HS-5 (cell line): ENCODE results near the gene CCDC30.

Experiments
- DNase-seq: peaks from one replicate; pipeline ENCODE4 v3.0.0-alpha.2; 2012; ENCODE audit warnings: low read depth

Gene CCDC30

GRCh38 chr1:42462828-42463763 lies at the start of gene CCDC30:
Gene CCDC30, plus strand, starts transcription at chr1:42463286. Its CDS starts 17,266 bp downstream, at chr1:42480552.
- peak; percentile 97 for DNase-seq

- DNase-seq = no peak
These were observed 48.3 kb upstream of the CCDC30 start for GRCh38 chr1:42414551-42415496.

GRCh38 chr1:42417166-42417565 lies 45.9 kb upstream of the CCDC30 start:
- no peak for DNase-seq

GRCh38 chr1:42418516-42418915 lies 44.6 kb upstream of the CCDC30 start:
- DNase-seq = no peak

GRCh38 chr1:42419126-42419821 lies 43.8 kb upstream of the CCDC30 start:
- no peak for DNase-seq

GRCh38 chr1:42420121-42420520 lies 43.0 kb upstream of the CCDC30 start:
- no peak for DNase-seq

GRCh38 chr1:42420911-42421585 lies 42.0 kb upstream of the CCDC30 start:
- no peak for DNase-seq

- no peak for DNase-seq
These were observed 40.3 kb upstream of the CCDC30 start for GRCh38 chr1:42422737-42423136.

- DNase-seq = no peak
These were observed 39.4 kb upstream of the CCDC30 start for GRCh38 chr1:42423681-42424080.

GRCh38 chr1:42424201-42424600 lies 38.9 kb upstream of the CCDC30 start:
- DNase-seq = no peak

- DNase-seq = no peak
These were observed 35.8 kb upstream of the CCDC30 start for GRCh38 chr1:42427240-42427639.

- no peak for DNase-seq
These were observed 33.5 kb upstream of the CCDC30 start for GRCh38 chr1:42429603-42430002.

- DNase-seq = no peak
These were observed 32.6 kb upstream of the CCDC30 start for GRCh38 chr1:42430286-42431135.

- DNase-seq = no peak
These were observed 31.6 kb upstream of the CCDC30 start for GRCh38 chr1:42431514-42431913.

- no peak for DNase-seq
These were observed 30.4 kb upstream of the CCDC30 start for GRCh38 chr1:42432714-42433113.

GRCh38 chr1:42433369-42433768 lies 29.7 kb upstream of the CCDC30 start:
- DNase-seq = no peak

- DNase-seq = no peak
These were observed 28.7 kb upstream of the CCDC30 start for GRCh38 chr1:42434340-42434739.

- DNase-seq = peak; percentile 65
These were observed 23.1 kb upstream of the CCDC30 start for GRCh38 chr1:42439940-42440339.

GRCh38 chr1:42442662-42443061 lies 20.4 kb upstream of the CCDC30 start:
- no peak for DNase-seq

- DNase-seq = no peak
These were observed 13.8 kb upstream of the CCDC30 start for GRCh38 chr1:42449256-42449655.

GRCh38 chr1:42450061-42450460 lies 13.0 kb upstream of the CCDC30 start:
- DNase-seq = no peak
